Measurements from ENCODE around the gene PLA2G2C.

- no peak for TF ChIP-seq POLR2A (IDR thresholded peaks at IDR 0.05; ENCODE audit: low read depth, low read length)
- no peak for TF ChIP-seq CTCF (IDR thresholded peaks at IDR 0.05; ENCODE audit: extremely low read depth in 1 of 2, insufficient read depth in 1 of 2, low read depth in 1 of 2, low read length in 2 of 2)
- TF ChIP-seq MYC (IDR thresholded peaks at IDR 0.05; ENCODE audit: low read depth, low read length), result no peak
- TF ChIP-seq EZH2 (IDR thresholded peaks at IDR 0.05; ENCODE audit: borderline replicate concordance, low read depth, low read length, severe bottlenecking), result no peak
- no peak for TF ChIP-seq MAX (IDR thresholded peaks at IDR 0.05; ENCODE audit: insufficient read depth, insufficient read length)
- TF ChIP-seq FOS (IDR thresholded peaks at IDR 0.05; ENCODE audit: borderline replicate concordance, insufficient read depth, low read length), result no peak
Measured at GRCh38 chr1:20185834-20186782, at the start of gene PLA2G2C, which contains the start of gene UBXN10.

All from endothelial cell of umbilical vein (primary cell).